Measurements from ENCODE around the gene FRG2. TPM values are rescaled to one million over a fixed set of nuclear protein-coding genes. Genes with fewer than 3 reads are reported as not detected.
"Not testable (repeated sequence)": the region's sequence is repeated elsewhere in the genome, so short reads cannot be mapped to it uniquely, and the experiment has no call there.

Gene FRG2
- total and polyA plus RNA-seq, 10 of the 15 experiments (the other 5 are each of a cell fraction or from before 2014, with no cell fraction given) = 0.04 TPM; not detected in 9

DNA sequence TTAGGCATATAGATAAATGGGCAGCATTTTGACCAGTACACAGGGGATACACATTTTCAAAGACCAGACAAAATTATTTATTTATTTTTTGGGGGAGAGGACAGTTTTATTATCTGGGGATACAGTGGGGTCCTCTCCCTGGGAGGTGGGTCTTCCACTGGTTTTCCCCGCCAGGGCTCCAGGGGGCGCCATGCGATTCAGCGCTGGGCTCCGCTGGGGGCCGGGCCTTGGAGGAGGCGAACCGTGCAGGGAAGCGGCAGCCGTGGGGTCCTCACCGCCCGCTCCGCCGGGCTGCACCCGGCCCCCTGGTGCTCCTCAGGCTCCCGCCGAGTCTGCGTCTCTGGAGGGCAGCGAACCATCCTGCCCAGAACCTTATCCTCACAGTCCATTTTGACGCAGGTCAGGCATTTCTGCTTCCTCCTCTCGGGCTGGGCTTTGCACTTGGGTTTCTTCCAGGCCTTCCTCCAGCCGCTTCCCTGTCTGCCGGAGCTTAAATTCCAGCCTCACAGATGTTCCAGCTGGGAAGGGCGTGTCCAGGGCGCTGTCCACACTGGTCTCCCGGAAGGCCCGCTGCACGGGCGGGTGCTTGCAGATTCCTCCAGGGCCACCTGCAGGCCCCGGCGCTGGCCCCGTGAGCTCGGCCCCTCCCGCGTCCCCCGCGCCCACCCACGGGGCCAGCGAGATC, 10.8 kb upstream of the FRG2 start:
- H3K4me2 ChIP-seq (ENCODE audit: control insufficient read depth, insufficient read depth); SMC1A ChIA-PET (ENCODE audit: uncharacterized antibody, unreplicated experiment); ATAC-seq; CTCF ChIA-PET; H3K4me1 ChIP-seq (ENCODE audit: control insufficient read depth, insufficient read depth, low read length); H3K9ac ChIP-seq (ENCODE audit: control insufficient read depth, insufficient read depth, low read length); H2AFZ ChIP-seq (ENCODE audit: control insufficient read depth, low read depth, low read length); H3K79me2 ChIP-seq (ENCODE audit: control insufficient read depth, insufficient read depth, low read length); intact Hi-C loops (cut with micrococcal nuclease; ENCODE audit: unreplicated experiment); POLR2A ChIA-PET; H3K4me3 ChIP-seq; H3K9me3 ChIP-seq (replicated peaks; ENCODE audit: control insufficient read depth, insufficient read depth, low read length); H3K27ac ChIP-seq (ENCODE audit: control insufficient read depth, insufficient read depth); DNase-seq (ENCODE audit: low read depth, low spot score); in situ Hi-C loops (cut with MboI); BruUV-seq (replicated peaks); FAIRE-seq; H4K20me1 ChIP-seq (ENCODE audit: control insufficient read depth, insufficient read depth); RAD21 ChIA-PET (ENCODE audit: unreplicated experiment); H3K36me3 ChIP-seq (ENCODE audit: control insufficient read depth in 2 of 2, insufficient read depth in 2 of 2, low read length in 1 of 2); H3K27me3 ChIP-seq (replicated peaks in 1 of 2; ENCODE audit: control insufficient read depth in 2 of 2, insufficient read depth in 2 of 2, low read length in 1 of 2): not testable (repeated sequence)
- WGBS (ENCODE audit: insufficient coverage, insufficient replicate concordance, low lambda C conversion rate, missing lambda C conversion rate) = no CpG with 5 or more reads among the region's 39 CpGs

DNA sequence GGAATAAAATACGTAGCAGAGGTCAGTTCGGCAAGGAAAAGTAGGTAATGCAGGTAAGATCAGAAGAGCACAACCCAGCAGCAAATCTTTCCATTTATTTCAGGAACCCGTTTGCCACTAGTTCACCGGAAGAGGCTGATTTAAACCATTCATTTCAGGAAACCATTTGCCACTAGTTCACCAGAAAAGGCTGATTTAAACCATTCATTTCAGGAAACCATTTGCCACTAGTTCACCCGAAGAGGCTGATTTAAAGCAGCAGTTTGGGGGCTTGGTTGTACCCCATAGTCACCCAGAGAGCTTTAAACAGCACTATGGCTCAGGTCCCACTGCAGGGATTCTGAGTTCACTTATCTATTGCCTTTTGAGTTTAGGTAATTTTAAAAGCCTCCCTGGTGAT, 4.2 kb upstream of the FRG2 start:
- RAD21 ChIA-PET (ENCODE audit: unreplicated experiment); DNase-seq (ENCODE audit: low read depth, low spot score); H3K79me2 ChIP-seq (ENCODE audit: control insufficient read depth, insufficient read depth, low read length); ATAC-seq; FAIRE-seq; CTCF ChIA-PET; intact Hi-C loops (cut with micrococcal nuclease; ENCODE audit: unreplicated experiment); H3K27me3 ChIP-seq (replicated peaks in 1 of 2; ENCODE audit: control insufficient read depth in 2 of 2, insufficient read depth in 2 of 2, low read length in 1 of 2); H3K9ac ChIP-seq (ENCODE audit: control insufficient read depth, insufficient read depth, low read length); H3K4me3 ChIP-seq; H3K4me2 ChIP-seq (ENCODE audit: control insufficient read depth, insufficient read depth); H3K27ac ChIP-seq (ENCODE audit: control insufficient read depth, insufficient read depth); in situ Hi-C loops (cut with MboI); H3K4me1 ChIP-seq (ENCODE audit: control insufficient read depth, insufficient read depth, low read length); H3K9me3 ChIP-seq (replicated peaks; ENCODE audit: control insufficient read depth, insufficient read depth, low read length); H3K36me3 ChIP-seq (ENCODE audit: control insufficient read depth in 2 of 2, insufficient read depth in 2 of 2, low read length in 1 of 2); SMC1A ChIA-PET (ENCODE audit: uncharacterized antibody, unreplicated experiment); BruUV-seq (replicated peaks); H2AFZ ChIP-seq (ENCODE audit: control insufficient read depth, low read depth, low read length); POLR2A ChIA-PET; H4K20me1 ChIP-seq (ENCODE audit: control insufficient read depth, insufficient read depth): not testable (repeated sequence)
- 0% methylated on average over 3 of the region's 5 CpGs for WGBS (ENCODE audit: insufficient coverage, insufficient replicate concordance, low lambda C conversion rate, missing lambda C conversion rate)

DNA sequence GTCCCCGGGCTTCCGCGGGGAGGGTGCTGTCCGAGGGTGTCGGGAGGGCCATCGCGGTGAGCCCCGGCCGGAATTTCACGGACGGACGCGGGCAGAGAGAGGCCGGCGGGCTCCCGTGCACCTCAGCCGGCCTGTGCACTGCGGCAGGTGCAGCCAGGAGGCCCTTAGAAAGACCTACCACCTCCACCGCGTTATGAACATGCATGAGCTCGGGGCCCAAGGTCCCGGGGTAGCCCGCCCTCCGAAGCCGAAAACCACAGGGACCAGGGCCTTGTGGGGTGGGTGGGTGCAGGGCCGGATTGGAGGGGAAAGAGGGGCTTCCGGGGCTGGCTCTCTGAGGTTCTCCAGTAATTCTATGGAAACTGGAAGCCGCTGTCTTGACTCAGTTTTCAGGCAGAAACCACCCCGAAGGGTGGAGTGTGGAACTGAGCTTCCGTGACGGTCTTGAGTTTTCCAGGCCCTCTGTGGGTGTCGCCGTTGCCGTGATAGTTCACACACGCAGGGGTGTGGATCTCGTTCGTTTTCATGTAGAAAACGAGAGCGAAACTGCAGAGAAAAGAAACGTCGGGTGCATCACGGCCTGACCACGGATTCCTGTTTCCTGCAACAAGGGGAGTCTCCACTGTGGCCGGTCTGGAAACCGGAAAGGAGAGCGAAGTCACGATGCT, 4.3 kb downstream of the FRG2 start:
- WGBS (ENCODE audit: insufficient coverage, insufficient replicate concordance, low lambda C conversion rate, missing lambda C conversion rate) = 21% methylated on average over 32 of the region's 47 CpGs

GRCh38 chr4:190021973-190022372, 5.1 kb downstream of the FRG2 start:
- CTCF ChIA-PET; H2AFZ ChIP-seq (ENCODE audit: control insufficient read depth, low read depth, low read length); H3K27ac ChIP-seq (ENCODE audit: control insufficient read depth, insufficient read depth); SMC1A ChIA-PET (ENCODE audit: uncharacterized antibody, unreplicated experiment); H3K9ac ChIP-seq (ENCODE audit: control insufficient read depth, insufficient read depth, low read length); BruUV-seq (replicated peaks); RAD21 ChIA-PET (ENCODE audit: unreplicated experiment); H3K9me3 ChIP-seq (replicated peaks; ENCODE audit: control insufficient read depth, insufficient read depth, low read length); H3K4me1 ChIP-seq (ENCODE audit: control insufficient read depth, insufficient read depth, low read length); DNase-seq (ENCODE audit: low read depth, low spot score); H4K20me1 ChIP-seq (ENCODE audit: control insufficient read depth, insufficient read depth); H3K4me3 ChIP-seq; H3K36me3 ChIP-seq (ENCODE audit: control insufficient read depth in 2 of 2, insufficient read depth in 2 of 2, low read length in 1 of 2); ATAC-seq; H3K27me3 ChIP-seq (replicated peaks in 1 of 2; ENCODE audit: control insufficient read depth in 2 of 2, insufficient read depth in 2 of 2, low read length in 1 of 2); H3K79me2 ChIP-seq (ENCODE audit: control insufficient read depth, insufficient read depth, low read length); in situ Hi-C loops (cut with MboI); FAIRE-seq; H3K4me2 ChIP-seq (ENCODE audit: control insufficient read depth, insufficient read depth); intact Hi-C loops (cut with micrococcal nuclease; ENCODE audit: unreplicated experiment): not testable (repeated sequence)
- 51% methylated on average over 15 of the region's 39 CpGs for WGBS (ENCODE audit: insufficient coverage, insufficient replicate concordance, low lambda C conversion rate, missing lambda C conversion rate)
- POLR2A ChIA-PET = interaction anchor here (0.6 kb wide), 1 partner anchor 101 kb away, joined by 4 read pairs; no protein-coding TSS in a partner anchor

More for the DNA sequence above, 4.3 kb downstream of the FRG2 start:
- H3K4me1 ChIP-seq (ENCODE audit: control insufficient read depth, insufficient read depth, low read length); intact Hi-C loops (cut with micrococcal nuclease; ENCODE audit: unreplicated experiment); H3K9ac ChIP-seq (ENCODE audit: control insufficient read depth, insufficient read depth, low read length); H3K36me3 ChIP-seq (ENCODE audit: control insufficient read depth in 2 of 2, insufficient read depth in 2 of 2, low read length in 1 of 2); H3K79me2 ChIP-seq (ENCODE audit: control insufficient read depth, insufficient read depth, low read length); DNase-seq (ENCODE audit: low read depth, low spot score); BruUV-seq (replicated peaks); H3K4me3 ChIP-seq; H2AFZ ChIP-seq (ENCODE audit: control insufficient read depth, low read depth, low read length); H3K9me3 ChIP-seq (replicated peaks; ENCODE audit: control insufficient read depth, insufficient read depth, low read length); RAD21 ChIA-PET (ENCODE audit: unreplicated experiment); H3K4me2 ChIP-seq (ENCODE audit: control insufficient read depth, insufficient read depth); ATAC-seq; H3K27ac ChIP-seq (ENCODE audit: control insufficient read depth, insufficient read depth); SMC1A ChIA-PET (ENCODE audit: uncharacterized antibody, unreplicated experiment); in situ Hi-C loops (cut with MboI); CTCF ChIA-PET; H3K27me3 ChIP-seq (replicated peaks in 1 of 2; ENCODE audit: control insufficient read depth in 2 of 2, insufficient read depth in 2 of 2, low read length in 1 of 2); H4K20me1 ChIP-seq (ENCODE audit: control insufficient read depth, insufficient read depth): not testable (repeated sequence)
- FAIRE-seq = peak; percentile 68
- POLR2A ChIA-PET = interaction anchor here (0.6 kb wide), 1 partner anchor 101 kb away, joined by 4 read pairs; no protein-coding TSS in a partner anchor
